ENCODE measurements around the gene TTC3. TPM values are rescaled to one million over a fixed set of nuclear protein-coding genes. Genes with fewer than 3 reads are reported as not detected.

The TTC3 gene
- polyA plus RNA-seq, 1 donor: 233 TPM

DNA sequence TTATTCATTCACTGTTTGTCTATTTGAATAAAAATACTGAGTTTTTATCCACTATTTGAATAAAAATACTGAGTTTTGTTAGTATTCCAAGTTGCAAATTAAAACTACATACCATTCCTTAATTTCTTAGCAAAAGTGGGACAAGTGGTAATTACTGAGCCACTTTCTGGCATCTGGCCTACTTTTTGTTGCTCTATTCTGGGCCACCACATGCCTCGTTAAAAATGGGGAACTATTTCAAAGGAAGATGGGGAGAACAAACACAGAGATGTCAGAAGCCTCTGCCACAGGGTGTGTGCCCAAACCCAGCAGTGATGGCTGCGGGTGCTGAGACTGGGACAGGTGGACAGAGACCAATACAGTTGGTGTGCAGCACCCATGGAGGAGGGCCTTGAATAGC, 14.8 kb upstream of the TTC3 start:
- no peak for DNase-seq

DNA sequence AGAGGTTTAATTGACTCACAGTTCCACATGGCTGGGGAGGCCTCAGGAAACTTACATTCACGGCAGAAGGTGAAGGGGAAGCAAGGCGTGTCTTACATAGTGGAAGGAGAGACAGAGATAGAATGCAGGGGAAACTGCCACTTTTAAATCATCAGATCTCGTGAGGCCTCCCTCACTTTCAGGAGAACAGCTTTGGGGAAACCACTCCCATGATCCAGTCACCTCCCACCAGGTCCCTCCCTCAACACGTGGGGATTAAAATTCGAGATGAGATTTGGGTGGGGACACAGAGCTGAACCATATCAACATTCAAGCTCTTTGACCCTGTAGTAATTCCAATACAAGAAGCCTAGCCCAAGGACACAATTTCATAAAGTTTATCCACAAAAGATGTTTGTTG, 13.9 kb upstream of the TTC3 start:
- no peak for DNase-seq

DNA sequence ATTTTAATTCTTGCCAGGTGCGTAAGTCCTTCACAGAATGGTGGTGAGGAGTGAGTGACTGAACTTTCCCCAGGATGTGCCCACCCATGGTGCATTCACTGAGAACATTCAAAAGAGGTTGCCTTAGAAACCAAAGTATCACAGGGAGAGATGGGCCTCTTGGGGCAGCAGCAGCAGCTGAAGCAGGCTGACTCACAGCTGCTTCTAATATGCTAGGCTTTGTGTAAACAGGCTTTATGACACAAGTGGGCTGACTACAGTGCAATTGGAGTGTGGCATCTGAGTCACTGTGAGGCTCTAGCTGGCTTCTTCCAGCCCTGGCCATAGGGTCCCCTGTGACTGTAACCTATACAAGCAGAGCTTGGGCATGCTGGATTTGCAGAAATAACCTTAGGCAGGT, 12.8 kb upstream of the TTC3 start:
- peak; percentile 71 for DNase-seq

DNA sequence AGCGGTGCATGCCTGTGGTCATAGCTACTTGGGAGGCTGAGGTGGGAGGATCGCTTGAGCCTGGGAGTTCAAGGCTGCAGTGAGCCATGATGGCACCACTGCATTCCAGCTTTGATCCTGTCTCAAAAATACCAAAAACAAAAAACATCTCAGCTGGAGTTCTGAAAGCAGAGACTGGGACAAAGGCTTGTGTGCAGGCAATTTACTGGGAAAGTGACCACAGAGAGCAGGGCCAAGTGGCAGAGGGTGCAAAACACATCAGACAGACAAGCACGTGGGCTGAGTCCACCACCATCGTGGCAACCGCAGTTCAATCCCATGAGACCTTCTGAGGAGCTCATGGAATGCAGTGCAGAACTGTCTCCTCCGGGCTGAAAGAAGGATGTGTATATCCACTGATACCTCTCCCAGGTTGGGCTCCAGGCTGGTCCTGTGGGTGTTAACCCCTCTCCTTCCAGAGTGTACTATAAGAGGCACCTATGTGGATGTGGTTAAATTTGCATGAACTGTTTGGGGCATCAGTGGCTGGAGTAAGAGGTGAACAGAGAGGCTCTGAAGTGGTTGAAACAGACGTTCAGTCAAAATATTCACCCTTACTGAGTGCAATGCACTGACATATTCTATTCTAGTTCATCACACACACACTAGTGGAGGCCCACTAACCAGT, 11.0 kb upstream of the TTC3 start:
- no peak for DNase-seq

DNA sequence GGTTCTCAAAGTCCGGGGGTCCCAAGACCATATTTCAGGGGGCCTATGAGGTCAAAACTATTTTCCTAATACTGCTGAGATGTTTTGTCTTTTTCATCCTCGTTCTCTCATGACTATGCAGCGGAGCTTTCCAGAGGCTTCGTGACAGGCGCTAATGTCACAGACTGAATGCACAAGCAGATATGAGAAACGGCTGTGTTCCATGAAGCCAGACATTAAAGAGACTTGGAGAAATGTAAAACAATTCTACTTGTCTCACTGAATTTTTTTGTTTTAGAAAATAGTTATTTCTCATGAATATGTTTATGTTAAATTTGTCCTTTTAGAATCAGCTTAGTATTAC, 10.5 kb upstream of the TTC3 start:
- no peak for DNase-seq

DNA sequence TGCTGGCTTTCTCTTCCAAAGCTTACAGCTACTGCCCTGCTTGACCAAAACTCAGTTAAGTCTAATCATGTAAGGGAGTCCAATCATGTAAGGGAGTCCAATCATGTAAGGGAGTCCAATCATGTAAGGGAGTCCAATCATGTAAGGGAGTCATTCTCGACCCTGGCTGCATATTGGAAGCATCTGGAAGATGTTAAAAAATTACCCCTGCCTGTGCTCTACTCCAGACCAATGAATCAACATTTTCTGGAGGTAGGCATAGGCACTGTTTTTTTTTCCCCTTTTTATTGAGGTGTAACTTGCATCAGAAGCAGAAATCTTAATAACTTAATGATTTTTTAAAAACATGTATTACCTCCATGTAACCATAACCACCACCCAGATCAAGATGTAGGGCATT, 9.6 kb upstream of the TTC3 start:
- no peak for DNase-seq

DNA sequence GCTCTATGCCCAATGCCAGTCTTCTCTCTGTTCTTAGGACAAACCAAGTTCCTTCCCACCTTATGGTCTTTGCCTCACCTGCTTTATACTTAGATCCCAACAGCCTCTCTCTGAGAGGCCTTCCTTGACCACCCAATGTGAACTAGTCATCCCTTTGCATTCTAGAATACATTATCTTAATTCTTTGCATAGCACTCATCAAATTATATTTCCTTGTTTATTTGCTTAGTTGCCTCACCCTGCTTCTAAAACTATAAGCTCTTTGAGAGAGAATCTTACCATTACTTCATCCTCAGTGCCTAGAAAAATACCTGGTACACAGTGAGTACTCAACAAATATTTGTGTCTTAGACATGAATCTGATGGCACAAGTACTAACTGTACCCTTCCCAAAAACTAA, 8.2 kb upstream of the TTC3 start:
- DNase-seq: no peak

DNA sequence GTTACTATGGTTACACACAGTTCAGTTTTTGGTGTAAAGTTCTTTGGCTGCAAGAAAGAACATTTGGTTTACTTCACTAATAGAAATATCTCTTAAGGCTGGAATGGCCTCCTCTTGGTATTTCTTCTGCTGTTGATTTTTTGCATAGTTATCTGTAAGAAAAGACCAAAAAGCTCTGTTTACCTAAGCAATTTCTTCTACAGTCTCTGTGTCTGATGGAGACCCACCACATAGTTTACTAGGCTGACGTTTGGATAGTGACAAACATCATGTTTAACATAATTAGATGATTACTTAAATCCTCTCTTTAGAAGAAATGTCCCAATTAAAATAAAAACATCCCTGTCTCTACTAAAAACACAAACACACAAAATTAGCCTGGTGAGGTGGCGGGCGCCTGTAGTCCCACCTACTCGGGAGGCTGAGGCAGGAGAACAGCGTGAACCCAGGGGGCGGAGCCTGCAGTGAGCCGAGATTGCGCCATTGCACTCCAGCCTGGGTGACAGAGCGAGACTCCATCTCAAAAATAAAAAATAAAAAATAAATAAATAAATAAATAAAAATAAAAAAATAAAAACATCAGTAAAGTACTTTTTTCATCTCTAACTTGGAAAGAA, 7.4 kb upstream of the TTC3 start:
- DNase-seq: no peak

DNA sequence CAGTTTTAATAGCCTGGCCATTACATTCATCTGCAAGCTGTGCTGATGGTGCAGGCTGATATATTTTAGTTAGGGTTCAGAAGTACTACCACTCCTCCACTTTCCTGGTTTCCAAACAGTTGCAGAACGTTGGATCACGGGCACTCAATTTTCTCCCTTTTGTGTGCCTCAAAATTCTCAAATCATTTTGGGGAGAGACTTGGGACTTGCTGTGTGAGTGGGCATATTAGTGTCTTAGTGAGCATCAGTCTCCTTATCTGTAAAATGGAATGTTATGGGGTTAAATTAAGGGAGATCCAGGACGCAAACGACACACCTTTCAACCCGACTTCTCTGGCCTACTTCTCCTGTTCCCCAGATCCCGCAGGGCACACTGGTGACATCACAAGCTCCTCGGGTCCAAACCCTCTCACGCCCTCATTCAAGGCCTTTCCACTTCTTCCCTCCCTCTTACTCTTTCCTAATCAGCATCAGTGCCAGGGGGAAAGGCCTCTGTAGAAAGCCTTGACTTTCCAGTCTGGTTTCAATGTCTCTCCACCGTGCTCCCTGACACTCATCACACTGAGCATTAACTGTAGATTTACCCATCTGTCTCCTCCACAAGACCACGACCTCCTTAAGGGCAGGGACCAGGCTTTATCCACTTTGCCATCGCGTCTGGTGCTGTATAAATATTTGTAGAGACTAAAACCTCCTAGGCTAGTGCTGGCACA, 1.3 kb upstream of the TTC3 start:
- peak; percentile 31 for DNase-seq

DNA sequence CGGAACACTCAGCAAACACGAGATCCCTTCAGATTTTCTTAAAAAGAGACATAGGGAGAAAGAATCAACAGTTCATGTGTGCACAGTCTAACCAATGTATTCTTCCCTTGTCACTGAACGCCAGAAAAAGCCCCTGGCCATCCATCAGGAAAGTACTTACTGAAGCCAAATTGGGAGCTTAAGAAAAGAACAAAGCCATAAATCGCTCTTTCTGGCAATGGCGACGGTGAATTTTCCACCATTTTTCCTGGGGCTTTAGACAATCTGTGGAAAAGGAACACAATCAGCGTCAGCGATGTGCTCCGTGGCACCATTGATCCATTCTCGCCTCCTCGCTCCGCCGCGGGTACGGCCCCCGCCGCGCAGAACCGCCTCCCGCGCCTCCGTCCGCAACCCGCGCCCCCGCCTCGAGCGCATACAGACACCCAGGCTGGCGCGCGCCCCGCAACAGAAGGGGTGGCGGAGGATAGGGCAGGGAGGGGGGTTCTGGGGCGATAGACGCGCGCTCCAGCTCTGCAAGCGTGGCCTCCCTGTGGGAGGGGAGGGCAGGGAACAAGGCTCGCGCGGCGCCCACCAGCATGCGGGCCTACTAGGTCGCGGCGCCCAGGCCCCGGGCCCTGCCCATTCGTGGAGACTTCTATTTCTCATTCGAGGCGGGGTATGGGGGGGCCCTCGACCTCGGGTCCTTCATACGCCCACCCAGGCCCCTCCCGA, 623 bp upstream of the TTC3 start:
- DNase-seq: peak; percentile 76

DNA sequence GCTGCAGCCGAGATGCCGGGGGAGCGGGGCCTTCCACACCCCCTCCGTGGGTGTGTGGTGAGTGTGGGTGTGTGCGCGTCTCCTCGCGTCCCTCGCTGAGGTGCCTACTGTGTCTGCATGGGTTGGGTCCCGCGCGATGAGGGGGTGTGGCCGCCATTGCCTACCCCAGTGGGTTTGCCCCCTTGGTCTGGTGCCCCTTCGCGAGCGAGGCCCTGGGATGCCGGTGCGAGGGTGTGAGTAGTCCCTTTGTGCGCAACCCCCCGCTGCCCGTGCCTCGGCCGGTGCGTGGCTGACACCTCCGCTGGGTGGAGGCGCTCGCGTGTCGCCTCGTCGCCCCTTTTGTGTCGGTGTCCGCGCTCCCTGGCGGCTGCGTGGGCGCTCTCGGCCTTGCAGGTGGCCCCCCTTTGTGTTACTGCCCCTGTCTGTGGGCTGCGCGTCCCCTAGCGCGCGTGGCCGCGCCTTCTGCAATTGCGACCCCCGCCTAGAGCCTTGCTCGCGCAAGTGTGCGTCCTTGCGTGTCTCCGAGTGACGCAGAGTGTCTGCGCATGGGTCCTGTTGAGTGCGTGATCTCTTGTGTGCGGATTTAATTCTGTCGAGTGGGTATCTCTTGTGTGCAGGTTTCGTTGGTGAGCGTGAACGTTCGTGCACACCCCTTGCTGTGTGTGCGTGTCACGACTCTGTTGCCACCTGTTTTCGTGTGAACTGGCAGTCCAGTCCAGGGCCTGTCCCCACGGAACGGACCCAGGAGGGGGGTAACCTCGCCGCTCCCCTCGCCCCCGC, 553 bp downstream of the TTC3 start:
- DNase-seq: peak; percentile 54

DNA sequence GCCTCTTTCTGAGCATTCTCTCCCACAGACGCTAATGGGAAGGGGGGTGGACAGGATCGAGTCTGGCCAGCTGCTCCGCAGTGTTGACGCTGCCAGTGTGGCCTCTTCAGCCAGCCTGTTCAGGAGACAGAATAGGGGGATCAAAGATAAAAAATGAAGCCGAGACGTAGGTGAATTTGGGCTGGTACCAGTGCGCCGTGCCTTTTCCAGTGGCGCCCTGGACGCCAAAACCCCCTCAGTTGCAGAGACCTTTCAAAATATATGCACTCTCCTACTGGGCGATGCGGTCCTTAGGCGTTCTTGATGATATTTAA, 1.1 kb downstream of the TTC3 start:
- DNase-seq: no peak

DNA sequence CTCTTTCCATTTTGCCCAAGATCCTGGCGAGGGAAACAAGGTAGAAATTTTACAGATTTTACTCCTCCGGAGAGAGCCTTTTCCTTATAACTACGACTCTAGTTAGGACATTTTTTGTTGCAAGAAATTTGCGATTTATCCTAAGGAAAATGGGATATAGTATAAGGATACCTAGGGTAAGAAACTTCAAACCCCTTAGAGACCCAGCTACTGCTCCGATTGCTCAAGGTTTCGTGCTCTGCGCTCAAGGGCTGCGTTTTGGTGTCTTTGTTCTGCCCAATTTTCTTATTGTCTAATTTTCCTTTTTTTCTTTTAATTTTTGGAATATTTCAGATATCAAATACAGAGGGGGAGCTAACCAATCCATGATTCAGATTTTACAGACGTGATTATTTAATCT, 1.5 kb downstream of the TTC3 start:
- no peak for DNase-seq

DNA sequence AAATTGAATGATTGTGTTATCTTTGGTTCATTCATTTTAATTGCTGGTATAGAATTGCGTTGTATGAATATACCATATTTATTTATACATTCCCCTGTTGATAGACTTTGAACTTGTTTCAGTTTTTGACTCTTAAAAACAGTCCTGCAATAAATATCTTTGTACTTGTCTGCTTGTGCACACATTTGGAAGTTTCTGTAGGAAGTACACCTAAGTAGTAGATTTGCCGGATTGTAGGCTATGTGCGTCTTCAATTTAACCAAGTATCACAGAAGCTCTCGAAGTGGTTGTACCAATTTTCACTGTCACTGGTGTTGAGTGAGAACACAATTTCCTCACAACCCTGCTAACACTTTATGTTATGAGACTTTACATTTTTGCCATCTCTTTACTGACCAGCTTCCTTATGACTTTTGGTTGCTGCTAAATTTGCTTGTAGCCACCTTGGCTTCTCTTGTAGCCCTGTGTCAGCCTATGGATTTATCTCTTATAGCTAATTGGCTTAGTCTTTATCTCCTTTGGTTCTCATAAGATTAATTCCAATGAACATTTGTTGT, 2.2 kb downstream of the TTC3 start:
- DNase-seq: no peak

DNA sequence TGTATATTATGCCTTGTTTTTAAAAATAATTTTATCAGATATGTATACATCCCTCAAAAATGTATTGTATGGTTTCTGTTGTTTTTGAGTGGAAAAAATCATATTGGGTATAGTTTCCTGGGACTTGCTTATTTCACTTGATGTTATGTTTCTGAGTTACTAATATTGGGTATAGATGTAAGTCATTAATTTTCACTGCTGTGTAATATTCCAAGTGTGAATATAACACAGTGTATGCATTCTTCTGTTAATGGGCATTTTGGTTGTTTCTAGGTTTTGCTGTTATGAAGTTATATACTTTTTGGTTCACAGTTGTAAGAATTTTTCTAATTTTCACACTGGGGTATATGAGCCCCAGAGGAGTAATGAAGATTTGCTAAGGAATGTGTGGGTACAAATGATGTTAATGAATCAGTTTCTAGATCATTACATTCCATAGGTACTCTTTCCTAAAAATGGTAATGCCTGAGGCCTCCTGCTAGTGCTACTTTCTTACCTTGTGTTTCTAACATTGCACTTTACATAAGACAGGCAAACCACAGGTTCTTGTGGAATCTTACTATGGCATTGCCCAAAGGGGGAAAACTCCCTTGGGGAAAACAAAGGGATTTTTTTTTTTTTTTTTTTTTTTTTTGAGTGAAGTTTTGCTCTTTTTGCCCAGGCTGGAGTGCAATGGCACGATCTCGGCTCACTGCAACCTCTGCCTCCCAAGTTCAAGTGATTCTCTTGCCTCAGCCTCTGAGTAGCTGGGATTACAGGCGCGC, 3.2 kb downstream of the TTC3 start:
- DNase-seq: no peak

DNA sequence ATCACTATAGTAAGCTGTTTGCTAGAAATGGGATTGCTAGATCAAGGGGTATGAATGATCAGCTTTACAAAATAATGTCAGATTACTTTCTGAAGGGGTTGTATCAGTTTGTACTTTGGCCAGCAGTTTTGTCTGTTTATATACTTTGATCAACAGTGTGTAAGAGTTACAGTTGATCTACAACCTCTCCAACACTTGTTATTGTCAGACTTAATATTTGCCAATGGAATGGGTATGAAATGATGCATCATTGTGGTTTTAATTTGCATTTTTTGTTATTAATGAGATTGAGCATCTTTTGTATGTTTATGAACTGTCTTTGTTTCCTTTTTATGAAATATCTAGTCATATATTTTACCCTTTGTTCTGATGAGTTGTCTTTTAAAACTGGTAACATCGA, 4.3 kb downstream of the TTC3 start:
- DNase-seq: no peak

DNA sequence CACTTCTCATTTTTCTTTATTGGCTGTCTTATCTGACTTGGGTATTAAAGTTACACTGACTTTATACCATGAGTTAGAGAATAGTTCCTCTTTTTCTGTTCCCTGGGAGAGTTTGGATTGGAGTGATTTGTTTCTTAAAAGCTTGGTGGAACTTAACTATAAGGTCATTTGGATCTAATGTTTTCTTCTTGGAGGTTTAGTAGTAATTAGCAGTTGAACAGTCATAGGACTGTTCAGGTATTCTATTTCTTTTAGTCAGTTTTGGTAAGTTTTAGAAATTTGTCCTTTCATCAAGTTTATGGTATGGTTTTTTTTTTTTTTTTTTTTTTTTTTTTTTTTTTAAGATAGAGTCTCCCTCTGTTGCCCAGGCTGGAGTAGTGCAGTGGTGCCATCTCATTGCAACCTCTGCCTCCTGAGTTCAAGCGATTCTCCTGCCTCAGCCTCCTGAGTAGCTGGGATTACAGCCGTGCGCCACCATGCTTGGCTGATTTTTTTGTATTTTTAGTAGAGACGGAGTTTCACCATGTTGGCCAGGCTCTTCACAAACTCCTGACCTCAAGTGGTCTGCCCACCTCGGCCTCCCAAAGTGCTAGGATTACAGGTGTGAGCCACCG, 6.3 kb downstream of the TTC3 start:
- no peak for DNase-seq

DNA sequence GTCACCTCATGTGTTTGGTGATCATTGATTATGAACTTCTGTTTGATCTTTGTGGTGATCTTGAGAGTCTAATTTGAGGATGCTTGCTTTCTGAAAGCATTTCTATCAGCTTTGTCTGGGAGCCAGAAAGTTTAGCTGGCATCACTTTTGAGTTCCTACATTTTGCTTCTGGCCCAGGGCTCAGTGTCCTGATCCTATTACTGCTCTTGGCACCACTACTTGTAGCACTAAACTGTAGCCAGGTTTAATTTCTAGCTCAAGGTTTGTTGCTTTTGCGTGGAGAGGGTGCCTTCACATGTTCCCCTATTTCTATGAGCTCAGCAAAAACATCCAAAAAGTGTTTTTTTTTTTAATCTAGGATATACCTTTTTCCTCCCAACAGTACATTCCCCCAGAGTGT, 9.3 kb downstream of the TTC3 start:
- DNase-seq: no peak

DNA sequence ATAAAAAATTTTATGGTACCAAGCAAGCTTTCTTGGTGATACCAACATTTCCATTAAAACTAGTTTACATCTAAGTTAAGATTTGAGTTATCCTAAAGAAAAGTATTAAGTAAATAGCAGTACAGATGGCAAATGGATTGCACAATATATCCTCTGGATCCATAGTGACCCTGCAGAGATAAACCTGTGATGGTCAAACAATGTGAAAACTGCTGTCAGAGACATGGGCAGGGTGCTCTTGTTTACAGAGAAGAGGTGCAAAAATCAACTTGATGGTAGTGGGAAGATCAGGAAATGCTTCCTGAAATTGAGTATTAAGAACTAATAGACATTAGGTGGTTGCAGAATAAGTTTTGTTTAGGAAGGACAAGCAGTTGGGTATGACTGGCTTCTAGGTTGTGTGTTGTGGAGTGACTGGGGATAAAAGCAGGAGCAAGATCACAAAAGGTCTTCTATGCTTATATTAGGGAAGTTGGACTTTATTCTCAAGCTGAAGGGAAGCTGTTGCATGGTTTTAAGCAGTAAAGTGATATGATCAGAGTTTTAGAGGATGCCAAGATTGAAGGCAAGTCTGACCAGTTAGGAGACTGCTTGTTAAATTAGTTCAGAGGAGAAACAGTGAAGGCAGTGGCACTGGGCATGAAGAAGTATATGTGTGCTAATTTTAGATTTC, 9.9 kb downstream of the TTC3 start:
- DNase-seq: no peak

DNA sequence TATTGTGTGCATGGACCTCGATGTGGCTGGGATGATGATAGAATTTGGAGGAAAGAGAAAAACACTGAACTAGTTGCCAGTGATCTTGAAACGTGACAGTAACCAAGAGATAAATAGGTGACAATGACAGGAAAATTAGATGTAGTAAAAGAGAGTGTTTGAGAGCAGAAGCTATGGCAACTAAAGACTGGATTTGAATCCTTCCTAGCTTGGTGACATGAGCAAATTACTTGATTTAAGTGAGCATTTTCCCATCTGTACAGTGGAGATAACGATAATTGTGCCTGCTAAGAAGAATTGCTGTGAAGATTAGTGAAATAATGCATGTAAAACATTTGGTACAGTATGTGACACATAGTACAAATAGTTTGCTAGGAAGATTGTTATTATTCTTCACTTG, 12.7 kb downstream of the TTC3 start:
- DNase-seq: no peak

All from left kidney (tissue), 2 donors.